Panc1 (cell line): Measurements from ENCODE around the gene PRR19.

ENCODE experiments used
- CTCF ChIP-seq: fragments of 450-650 bp; IDR thresholded peaks from 2 replicates; pipeline ENCODE4 v1.5.1; 2017; ENCODE audit warnings: mild to moderate bottlenecking
- REST ChIP-seq, 2 experiments: IDR thresholded peaks; 2 replicates each; pipeline ENCODE4 v1.6.1; 2011 to 2012; ENCODE audit warnings: low read depth in 2 of 2, control low read depth in 1 of 2, low read length in 1 of 2, mild to moderate bottlenecking in 1 of 2, moderate library complexity in 1 of 2; ENCODE audit not compliant: insufficient read depth in 1 of 2
- SIN3A ChIP-seq: IDR thresholded peaks from 2 replicates; pipeline ENCODE4 v1.6.1; 2012; ENCODE audit warnings: low read depth, mild to moderate bottlenecking, low read length, moderate library complexity, borderline replicate concordance; ENCODE audit not compliant: insufficient read depth

- TF ChIP-seq REST (IDR thresholded peaks at IDR 0.05; ENCODE audit: insufficient read depth in 1 of 2, low read depth in 2 of 2, low read length in 1 of 2) (no peak), CTCF (no peak), SIN3A (no peak)
These were observed 45.9 kb upstream of the PRR19 start for GRCh38 chr19:42255766-42256745.
